Measurements from ENCODE around the gene EEA1.
A peak's percentile ranks its signal among the peaks of the same experiment; 100 is the strongest.

Gene EEA1

GRCh38 chr12:92927055-92927435, 2.0 kb downstream of the EEA1 start:
- H3K9me3 ChIP-seq (ENCODE audit: control insufficient read depth, low read length): no peaks in the 10 kb centered on the region
- H3K27ac ChIP-seq: no peak overlapping the region
- no peaks in the 10 kb centered on the region for H3K36me3 ChIP-seq (ENCODE audit: control insufficient read depth, insufficient read depth, low read length)
- H3K4me2 ChIP-seq (ENCODE audit: low read length): no peak overlapping the region
- H3K9ac ChIP-seq: no peak overlapping the region
- peaks cover 33% of the 10 kb centered on the region for H3K79me2 ChIP-seq
- no peak for TF ChIP-seq CTCF (IDR thresholded peaks at IDR 0.05)
- no peak overlapping the region for H2AFZ ChIP-seq
- peaks cover 22% of the 10 kb centered on the region for H3K4me1 ChIP-seq
- no peaks in the 10 kb centered on the region for H3K27me3 ChIP-seq (ENCODE audit: control insufficient read depth, insufficient read depth, low read length)
- H3K4me3 ChIP-seq (ENCODE audit: low read depth, low read length): peak overlapping the region; percentile 63

DNA sequence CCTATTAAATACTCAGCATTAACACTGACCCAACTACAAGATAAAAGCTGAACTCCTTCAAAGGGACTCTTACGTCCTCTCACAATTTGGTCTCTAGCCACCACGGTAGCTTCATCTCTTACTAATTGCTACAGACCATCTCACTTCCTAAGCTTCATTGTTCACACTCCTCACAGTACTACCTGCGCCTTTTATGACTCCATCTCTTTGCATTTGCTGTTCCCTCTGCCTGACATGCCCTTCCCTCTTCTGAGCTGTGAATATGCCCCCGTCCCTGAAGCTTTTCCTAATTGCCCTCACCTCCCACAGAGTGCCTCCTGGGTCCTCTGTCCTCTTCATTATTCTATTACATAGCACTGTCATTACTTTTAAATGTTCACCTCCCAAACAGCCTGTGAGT, 2.5 kb downstream of the EEA1 start:
- Histone ChIP-seq H3K27me3 (ENCODE audit: control insufficient read depth, insufficient read depth, low read length) (no peaks in the 10 kb centered on the region), H3K27ac (no peak overlapping the region), H3K4me2 (ENCODE audit: low read length) (no peak overlapping the region), H3K9me3 (ENCODE audit: control insufficient read depth, low read length) (no peaks in the 10 kb centered on the region), H3K79me2 (peaks cover 36% of the 10 kb centered on the region), H3K4me3 (ENCODE audit: low read depth, low read length) (no peak overlapping the region), H3K4me1 (peaks cover 22% of the 10 kb centered on the region), H3K9ac (no peak overlapping the region), H3K36me3 (ENCODE audit: control insufficient read depth, insufficient read depth, low read length) (no peaks in the 10 kb centered on the region), H2AFZ (no peak overlapping the region)
- TF ChIP-seq CTCF (IDR thresholded peaks at IDR 0.05): no peak

DNA sequence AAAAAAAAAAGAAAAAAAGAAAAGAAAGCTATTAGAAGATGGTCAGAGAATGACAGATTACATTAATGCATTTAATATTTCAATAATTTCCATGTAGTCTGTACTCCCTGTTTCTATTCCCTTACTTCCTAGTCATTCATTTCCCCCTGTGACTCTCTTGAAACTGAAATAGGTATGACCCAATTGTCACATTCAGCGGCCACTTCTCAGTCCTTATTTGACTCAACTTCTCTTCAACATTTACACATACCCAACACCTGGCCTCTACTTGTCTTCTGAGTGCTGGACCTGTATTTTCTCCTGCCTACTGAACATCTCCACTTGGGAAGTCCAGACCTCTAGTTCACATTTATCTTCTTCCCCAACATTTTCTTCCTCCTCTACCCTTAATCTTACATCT, 7.2 kb downstream of the EEA1 start:
- no peaks in the 10 kb centered on the region for H3K9me3 ChIP-seq (ENCODE audit: control insufficient read depth, low read length)
- TF ChIP-seq CTCF (IDR thresholded peaks at IDR 0.05): no peak
- no peak overlapping the region for H3K4me3 ChIP-seq (ENCODE audit: low read depth, low read length)
- H3K9ac ChIP-seq: no peak overlapping the region
- H3K27ac ChIP-seq: no peak overlapping the region
- no peaks in the 10 kb centered on the region for H3K27me3 ChIP-seq (ENCODE audit: control insufficient read depth, insufficient read depth, low read length)
- H3K4me1 ChIP-seq: peaks cover 5% of the 10 kb centered on the region
- no peak overlapping the region for H2AFZ ChIP-seq
- no peaks in the 10 kb centered on the region for H3K36me3 ChIP-seq (ENCODE audit: control insufficient read depth, insufficient read depth, low read length)
- H3K79me2 ChIP-seq: peaks cover 34% of the 10 kb centered on the region
- H3K4me2 ChIP-seq (ENCODE audit: low read length): no peak overlapping the region

GRCh38 chr12:92915365-92915764, 13.7 kb downstream of the EEA1 start:
- no peaks in the 10 kb centered on the region for H3K27me3 ChIP-seq (ENCODE audit: control insufficient read depth, insufficient read depth, low read length)
- H2AFZ ChIP-seq: no peak overlapping the region
- H3K36me3 ChIP-seq (ENCODE audit: control insufficient read depth, insufficient read depth, low read length): no peaks in the 10 kb centered on the region
- H3K27ac ChIP-seq: no peak overlapping the region
- H3K9me3 ChIP-seq (ENCODE audit: control insufficient read depth, low read length): no peaks in the 10 kb centered on the region
- TF ChIP-seq CTCF (IDR thresholded peaks at IDR 0.05): no peak
- no peak overlapping the region for H3K9ac ChIP-seq
- peaks cover 12% of the 10 kb centered on the region for H3K4me1 ChIP-seq
- H3K4me3 ChIP-seq (ENCODE audit: low read depth, low read length): no peak overlapping the region
- H3K4me2 ChIP-seq (ENCODE audit: low read length): no peak overlapping the region
- peaks cover 22% of the 10 kb centered on the region for H3K79me2 ChIP-seq

GRCh38 chr12:92914170-92914569, 14.9 kb downstream of the EEA1 start:
- Histone ChIP-seq H3K79me2 (peaks cover 29% of the 10 kb centered on the region), H3K36me3 (ENCODE audit: control insufficient read depth, insufficient read depth, low read length) (no peaks in the 10 kb centered on the region), H3K27ac (no peak overlapping the region), H2AFZ (no peak overlapping the region), H3K4me1 (peaks cover 12% of the 10 kb centered on the region), H3K9ac (no peak overlapping the region), H3K27me3 (ENCODE audit: control insufficient read depth, insufficient read depth, low read length) (no peaks in the 10 kb centered on the region), H3K9me3 (ENCODE audit: control insufficient read depth, low read length) (no peaks in the 10 kb centered on the region), H3K4me3 (ENCODE audit: low read depth, low read length) (no peak overlapping the region), H3K4me2 (ENCODE audit: low read length) (no peak overlapping the region)
- no peak for TF ChIP-seq CTCF (IDR thresholded peaks at IDR 0.05)
